Astrocyte of the spinal cord (primary cell): ENCODE results near the gene ROR1.
A peak's percentile ranks its signal among the peaks of the same experiment; 100 is the strongest.

Experiments
- DNase-seq: peaks from one replicate; pipeline ENCODE4 v3.0.0; 2011; ENCODE audit warnings: low read depth, low spot score
- H3K4me3 ChIP-seq: 2 replicates; pipeline ENCODE4 v1.5.1; 2011; ENCODE audit warnings: low read depth, mild to moderate bottlenecking, low read length, moderate library complexity
- CTCF ChIP-seq: IDR thresholded peaks from 2 replicates; pipeline ENCODE4 v1.5.1; 2012; ENCODE audit warnings: low read depth, mild to moderate bottlenecking, low read length, inconsistent platforms
- in situ Hi-C: cut with HindIII; loops from 2 replicates; pipeline ENCODE4 v1.10.0; 2017; ENCODE audit warnings: low sequenced_read_pairs

The ROR1 gene

GRCh38 chr1:64055310-64055709 lies 281.5 kb downstream of the ROR1 start:
- in situ Hi-C loops: no loop called here
- no peak for TF ChIP-seq CTCF
- H3K4me3 ChIP-seq: no peak overlapping the region
- no peak for DNase-seq

- no peak for DNase-seq
- no peak overlapping the region for H3K4me3 ChIP-seq
- no peak for TF ChIP-seq CTCF
- in situ Hi-C loops: no loop called here
Observed at GRCh38 chr1:64059556-64059955, 285.7 kb downstream of the ROR1 start.

GRCh38 chr1:64060611-64061302 lies 286.9 kb downstream of the ROR1 start:
- no peak overlapping the region for H3K4me3 ChIP-seq
- peak; percentile 31 for DNase-seq
- in situ Hi-C loops: no loop called here
- TF ChIP-seq CTCF: no peak

- H3K4me3 ChIP-seq: no peak overlapping the region
- in situ Hi-C loops: no loop called here
- TF ChIP-seq CTCF: no peak
- DNase-seq: no peak
Observed at GRCh38 chr1:64061430-64062104, 287.8 kb downstream of the ROR1 start.

- no peak overlapping the region for H3K4me3 ChIP-seq
- no peak for TF ChIP-seq CTCF
- DNase-seq: no peak
- in situ Hi-C loops: no loop called here
Observed at GRCh38 chr1:64062529-64062928, 288.7 kb downstream of the ROR1 start.

- H3K4me3 ChIP-seq: no peak overlapping the region
- DNase-seq: no peak
- TF ChIP-seq CTCF: no peak
- in situ Hi-C loops: no loop called here
Observed at GRCh38 chr1:64062941-64063581, 289.2 kb downstream of the ROR1 start.
